Mesothelial cell of epicardium (in vitro differentiated cells): ENCODE data around the gene MND1. TPM values are rescaled to one million over a fixed set of nuclear protein-coding genes. Genes with fewer than 3 reads are reported as not detected.

ENCODE experiments used
- DNase-seq, 2 experiments: peaks; one replicate each; pipeline ENCODE4 v3.0.0; 2021; ENCODE audit warnings: low spot score in 2 of 2; ENCODE audit not compliant: unreplicated experiment in 2 of 2
- H3K27ac Mint-ChIP-seq: 2 replicates; pipeline ENCODE4 v1.8.0; 2021; ENCODE audit warnings: mixed read lengths
- H3K27me3 Mint-ChIP-seq: 2 replicates; pipeline ENCODE4 v1.8.0; 2021; ENCODE audit warnings: low read depth, mixed read lengths
- H3K36me3 Mint-ChIP-seq: 2 replicates; pipeline ENCODE4 v1.8.0; 2021; ENCODE audit warnings: mixed read lengths
- H3K4me1 Mint-ChIP-seq: 2 replicates; pipeline ENCODE4 v1.8.0; 2021; ENCODE audit warnings: mixed read lengths
- H3K4me3 Mint-ChIP-seq: 2 replicates; pipeline ENCODE4 v1.8.0; 2021; ENCODE audit warnings: mild to moderate bottlenecking, moderate library complexity, mixed read lengths
- H3K9me3 Mint-ChIP-seq: 2 replicates; pipeline ENCODE4 v1.8.0; 2021; ENCODE audit warnings: mixed read lengths
- CTCF ChIP-seq: fragments of 200-600 bp; sonication (generic); IDR thresholded peaks from one replicate; pipeline ENCODE4 v1.5.0; 2021; ENCODE audit warnings: antibody characterized with exemption; ENCODE audit not compliant: unreplicated experiment
- total RNA-seq: library from RNA; stranded (reverse); gene quantifications from 3 replicates; pipeline ENCODE4 v1.2.1, GENCODE V29; 2021

MND1 gene
- total RNA-seq, 1 donor from 2014 or later: 9.1 TPM

- no peaks in the 10 kb centered on the region for H3K27me3 Mint-ChIP-seq
- no peak overlapping the region for H3K4me3 Mint-ChIP-seq
- no peak for DNase-seq
- peaks cover 11% of the 10 kb centered on the region for H3K4me1 Mint-ChIP-seq
- H3K9me3 Mint-ChIP-seq: no peaks in the 10 kb centered on the region
- no peaks in the 10 kb centered on the region for H3K36me3 Mint-ChIP-seq
- no peak overlapping the region for H3K27ac Mint-ChIP-seq
- no peak for TF ChIP-seq CTCF
Observed at GRCh38 chr4:153434190-153434589, 89.7 kb downstream of the MND1 start.

- no peaks in the 10 kb centered on the region for H3K36me3 Mint-ChIP-seq
- H3K9me3 Mint-ChIP-seq: no peaks in the 10 kb centered on the region
- peaks cover under 1% of the 10 kb centered on the region for H3K4me1 Mint-ChIP-seq
- no peak overlapping the region for H3K4me3 Mint-ChIP-seq
- no peak for DNase-seq
- H3K27ac Mint-ChIP-seq: no peak overlapping the region
- no peak for TF ChIP-seq CTCF
- H3K27me3 Mint-ChIP-seq: no peaks in the 10 kb centered on the region
Observed at GRCh38 chr4:153438916-153439756, 94.6 kb downstream of the MND1 start.

GRCh38 chr4:153439831-153440230 is 95.3 kb downstream of the MND1 start:
- H3K27ac Mint-ChIP-seq: no peak overlapping the region
- no peak for DNase-seq
- H3K9me3 Mint-ChIP-seq: no peaks in the 10 kb centered on the region
- TF ChIP-seq CTCF: no peak
- H3K36me3 Mint-ChIP-seq: no peaks in the 10 kb centered on the region
- no peaks in the 10 kb centered on the region for H3K27me3 Mint-ChIP-seq
- no peaks in the 10 kb centered on the region for H3K4me1 Mint-ChIP-seq
- no peak overlapping the region for H3K4me3 Mint-ChIP-seq

- H3K27me3 Mint-ChIP-seq: no peaks in the 10 kb centered on the region
- H3K27ac Mint-ChIP-seq: no peak overlapping the region
Observed at GRCh38 chr4:153440475-153440874, 96.0 kb downstream of the MND1 start.

GRCh38 chr4:153447175-153447905 is 102.9 kb downstream of the MND1 start:
- no peaks in the 10 kb centered on the region for H3K36me3 Mint-ChIP-seq
- H3K4me1 Mint-ChIP-seq: peaks cover 16% of the 10 kb centered on the region
- H3K4me3 Mint-ChIP-seq: no peak overlapping the region
- DNase-seq: no peak
- no peaks in the 10 kb centered on the region for H3K9me3 Mint-ChIP-seq
- peaks cover 6% of the 10 kb centered on the region for H3K27me3 Mint-ChIP-seq
- no peak for TF ChIP-seq CTCF
- peak overlapping the region; percentile 9 for H3K27ac Mint-ChIP-seq

More at GRCh38 chr4:153440475-153440874, 96.0 kb downstream of the MND1 start:
- no peaks in the 10 kb centered on the region for H3K4me1 Mint-ChIP-seq
- H3K4me3 Mint-ChIP-seq: no peak overlapping the region
- TF ChIP-seq CTCF: no peak
- DNase-seq: no peak
- H3K36me3 Mint-ChIP-seq: no peaks in the 10 kb centered on the region
- H3K9me3 Mint-ChIP-seq: no peaks in the 10 kb centered on the region
